ENCODE measurements around the gene NLRC5.
"Not testable (repeated sequence)": the region's sequence is repeated elsewhere in the genome, so short reads cannot be mapped to it uniquely, and the experiment has no call there.

Gene NLRC5

DNA sequence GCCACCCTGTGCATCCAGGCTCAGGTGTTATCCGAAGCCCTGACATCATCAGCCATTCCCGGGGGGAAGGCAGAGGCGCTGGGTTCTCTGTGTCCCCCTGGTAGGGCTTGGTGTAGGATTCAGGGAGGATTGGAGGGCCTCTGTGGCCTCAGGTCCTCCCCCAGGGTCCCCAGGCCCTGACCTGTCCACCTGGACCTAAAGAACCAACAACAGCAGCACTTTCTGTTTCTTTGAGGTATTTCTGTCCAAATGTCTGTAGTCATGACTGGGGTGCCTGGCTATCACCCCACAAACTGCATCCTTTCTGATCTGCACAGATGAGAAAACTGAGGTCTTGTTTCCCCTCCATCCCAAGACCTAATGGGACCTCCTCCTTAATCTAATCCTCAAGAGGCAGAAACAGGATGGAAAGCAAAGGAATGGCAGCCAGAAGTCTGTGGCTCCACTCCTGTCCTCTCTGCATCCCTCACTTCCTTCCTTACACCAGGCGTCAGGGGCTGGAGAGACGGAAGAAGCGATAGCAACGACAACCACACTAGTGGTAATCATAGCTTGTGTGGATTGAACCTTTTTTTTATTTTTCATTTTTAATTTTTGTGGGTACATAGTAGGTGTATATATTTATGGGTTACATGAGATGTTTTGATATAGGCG lies 11.8 kb downstream of the NLRC5 start:
- DNase-seq (ENCODE audit: low read depth in 2 of 2) = no peak

DNA sequence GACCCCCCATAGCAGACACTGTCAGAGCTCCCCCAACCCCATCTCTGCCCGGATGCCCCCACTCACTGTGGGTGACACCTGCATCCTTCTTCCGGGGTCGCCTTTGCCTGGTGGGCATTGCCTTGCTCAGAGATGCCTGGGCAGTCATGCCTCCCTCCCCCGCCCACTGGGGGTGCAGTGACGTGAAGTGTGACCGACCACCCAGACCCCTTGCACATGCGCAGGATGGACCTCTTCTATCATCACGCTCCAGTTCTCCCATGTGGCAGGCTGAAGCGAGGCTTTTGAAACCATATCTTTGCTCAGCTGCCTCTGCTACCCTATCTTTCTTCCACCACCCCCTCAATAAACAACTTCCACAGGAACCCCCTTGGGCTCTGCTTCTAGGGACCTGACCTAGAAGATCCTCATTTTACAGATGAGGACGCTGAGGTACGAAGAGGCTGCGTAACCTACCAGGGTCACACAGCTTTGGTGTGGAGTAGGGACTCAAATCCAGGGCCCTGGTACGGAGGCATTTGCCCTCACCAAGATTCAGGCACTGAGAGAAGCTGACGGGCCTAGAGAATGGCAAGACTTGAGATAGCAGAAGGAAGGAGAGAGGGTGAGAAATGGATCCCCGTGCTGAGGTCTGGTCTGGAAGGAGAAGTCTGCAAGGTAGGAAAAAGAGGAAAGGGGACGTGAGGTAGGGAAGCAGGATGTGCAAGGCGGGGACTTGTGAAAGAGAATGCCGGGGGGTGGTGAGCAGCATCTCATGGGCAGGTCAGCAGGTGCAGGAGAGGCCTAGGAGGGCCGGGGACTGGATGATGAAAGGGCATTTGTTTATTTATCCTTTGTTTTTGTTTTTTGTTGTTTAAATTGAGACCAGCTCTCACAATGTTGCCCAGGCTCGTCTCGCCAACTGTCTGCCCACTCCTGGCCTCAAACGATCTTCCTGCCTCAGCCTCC lies 14.4 kb downstream of the NLRC5 start:
- DNase-seq (ENCODE audit: low read depth in 2 of 2) = no peak

DNA sequence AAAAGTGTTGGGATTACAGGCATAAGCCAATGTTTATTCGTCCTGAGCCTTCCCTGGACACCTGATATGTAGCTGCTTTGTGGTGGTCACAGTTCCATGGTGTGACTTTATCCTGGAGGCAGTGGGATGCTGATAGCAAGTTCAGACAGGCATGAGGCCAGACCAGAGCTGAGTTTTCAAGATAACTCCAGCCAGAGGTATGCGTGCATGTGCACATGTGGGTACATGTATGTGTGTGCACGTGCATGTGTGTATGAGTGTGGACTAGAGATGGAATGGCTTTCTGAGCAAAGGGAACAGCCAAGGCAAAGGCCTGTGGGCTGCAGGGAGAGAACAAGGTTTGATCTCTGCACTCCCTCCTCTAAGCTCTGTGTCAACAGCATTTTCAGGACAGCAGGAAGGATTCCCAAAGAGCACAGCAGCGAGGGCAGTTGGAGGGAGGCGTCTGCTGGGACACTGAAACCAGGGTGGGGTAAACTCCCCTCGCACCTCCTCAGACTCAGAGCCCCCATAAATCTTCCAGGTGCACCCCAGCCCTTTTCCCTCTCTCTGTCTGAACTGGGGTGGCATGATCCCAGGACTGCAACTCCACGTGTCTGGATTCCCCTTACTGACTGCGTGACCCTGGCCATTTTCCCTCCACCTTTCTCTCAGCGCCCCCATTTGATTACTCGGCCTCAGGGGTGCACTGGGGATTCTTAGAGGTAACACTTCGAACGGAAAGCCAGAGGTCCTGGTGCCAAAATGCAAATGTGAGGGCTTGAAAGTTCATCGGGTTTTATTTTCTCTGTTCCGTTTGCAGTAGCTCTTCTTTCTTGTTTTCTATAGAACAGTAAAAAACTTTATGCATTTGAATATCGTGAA lies 15.3 kb downstream of the NLRC5 start:
- no peak for DNase-seq (ENCODE audit: low read depth in 2 of 2)

DNA sequence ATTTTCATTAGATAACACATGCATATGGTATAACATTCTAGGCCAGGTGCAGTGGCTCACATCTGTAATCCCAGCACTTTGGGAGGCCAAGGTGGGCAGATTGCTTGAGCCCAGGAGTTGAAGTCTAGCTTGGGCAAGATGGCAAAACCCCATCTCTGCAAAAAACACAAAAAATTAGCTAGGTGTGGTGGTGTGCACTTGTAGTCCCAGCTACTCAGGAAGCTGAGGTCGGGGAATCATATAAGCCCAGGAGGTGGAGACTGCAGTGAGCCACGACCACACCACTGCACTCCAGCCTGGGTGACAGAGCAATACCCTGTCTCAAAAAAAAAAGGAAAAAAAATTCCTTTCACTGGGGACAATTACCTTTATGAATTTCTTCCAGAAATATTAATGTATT lies 16.2 kb downstream of the NLRC5 start:
- not testable (repeated sequence) for DNase-seq (ENCODE audit: low read depth in 2 of 2)

DNA sequence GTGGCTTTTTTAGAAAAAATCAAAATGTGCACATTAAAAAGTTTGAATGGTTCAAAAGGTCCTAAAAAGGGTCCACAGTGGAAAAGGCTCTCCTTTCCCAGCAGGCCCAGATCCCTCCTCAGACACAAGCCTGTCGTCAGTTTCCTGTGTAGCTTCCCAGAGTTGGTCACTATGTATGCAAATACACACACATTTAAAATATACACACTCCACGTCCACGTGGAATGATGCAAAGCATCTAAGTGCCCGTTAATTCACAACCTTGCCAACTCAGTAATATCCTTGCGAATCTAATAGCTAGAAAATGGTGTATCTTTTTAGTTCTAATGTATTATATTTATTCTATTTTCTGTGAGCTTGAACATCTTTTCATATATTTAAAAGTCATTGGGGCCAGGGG lies 17.7 kb downstream of the NLRC5 start:
- no peak for DNase-seq (ENCODE audit: low read depth in 2 of 2)

DNA sequence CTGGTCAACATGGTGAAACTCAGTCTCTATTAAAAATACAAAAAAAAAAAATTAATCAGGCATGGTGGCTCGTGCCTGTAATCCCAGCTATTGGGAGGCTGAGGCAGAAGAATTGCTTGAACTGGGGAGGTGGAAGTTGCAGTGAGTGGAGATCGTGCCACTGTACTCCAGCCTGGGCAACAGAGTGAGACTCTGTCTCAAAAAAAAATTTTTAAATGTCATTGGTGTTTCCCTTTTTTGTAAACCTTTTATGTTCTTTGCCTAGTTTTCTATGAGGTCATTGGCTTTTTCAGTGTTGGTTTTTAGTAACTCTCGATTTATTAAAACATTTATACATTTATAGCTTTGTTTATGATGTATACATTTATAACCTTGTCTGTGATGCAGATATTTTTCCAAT lies 18.2 kb downstream of the NLRC5 start:
- no peak for DNase-seq (ENCODE audit: low read depth in 2 of 2)

DNA sequence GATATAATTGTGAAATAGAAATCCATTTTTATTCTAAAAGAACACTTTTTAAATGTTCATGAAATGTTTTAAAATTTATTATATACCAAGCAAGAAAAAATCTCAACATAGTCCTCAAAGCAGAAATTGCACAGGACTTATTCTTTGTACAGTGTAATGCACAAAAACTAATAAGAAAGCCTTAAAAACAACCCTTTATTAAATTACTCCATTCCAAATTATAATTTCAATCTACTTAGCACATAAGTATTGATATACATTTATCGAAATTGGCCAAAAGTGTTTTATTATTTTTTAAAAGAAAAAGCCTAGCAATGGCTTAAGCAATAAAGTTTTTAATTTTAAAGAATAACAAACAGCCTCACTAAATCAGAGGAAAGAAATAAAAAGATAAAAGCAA lies 19.1 kb downstream of the NLRC5 start:
- DNase-seq (ENCODE audit: low read depth in 2 of 2) = no peak

DNA sequence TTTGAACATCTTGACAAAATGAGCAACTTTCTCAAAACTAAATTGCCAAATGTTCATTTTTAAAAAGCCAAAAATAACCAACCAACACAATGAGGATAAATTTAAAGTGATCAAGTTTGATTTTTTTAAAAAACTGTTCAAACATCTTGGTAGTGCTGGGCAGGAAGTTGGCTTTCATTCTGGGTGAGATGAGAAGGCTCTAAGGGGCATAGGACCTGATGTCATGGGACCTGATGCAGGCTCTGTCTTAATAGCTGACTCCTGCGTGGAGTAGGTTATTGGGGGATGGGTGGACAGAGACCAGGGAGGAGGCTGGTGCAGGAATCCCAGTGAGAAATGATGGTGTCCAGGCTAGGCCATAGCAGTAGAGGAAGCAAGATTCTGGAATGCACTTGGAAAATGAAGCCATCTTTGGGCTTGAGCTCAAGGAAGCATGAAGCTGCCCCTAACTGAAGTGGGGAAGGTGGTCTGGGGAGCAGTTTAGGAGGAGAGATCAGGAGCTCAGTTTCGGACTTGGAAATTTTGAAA lies 20.4 kb downstream of the NLRC5 start:
- no peak for DNase-seq (ENCODE audit: low read depth in 2 of 2)

DNA sequence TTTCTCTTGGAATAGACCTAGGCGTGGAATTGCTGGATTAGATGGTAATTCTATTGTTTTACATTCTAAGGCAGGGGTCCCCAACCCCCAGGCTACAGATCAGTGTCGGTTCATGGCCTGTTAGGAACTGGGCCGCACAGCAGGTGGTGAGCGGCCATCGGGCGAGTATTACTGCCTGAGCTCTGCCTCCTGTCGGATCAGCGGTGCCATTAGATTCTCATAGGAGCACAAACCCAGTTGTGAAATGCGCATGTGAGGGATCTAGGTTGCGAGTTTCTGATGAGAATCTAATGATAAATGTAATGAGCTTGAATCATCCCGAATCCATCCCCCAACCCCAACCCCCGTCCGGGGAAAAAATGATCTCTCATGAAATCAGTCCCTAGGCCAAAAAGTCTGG lies 23.0 kb downstream of the NLRC5 start:
- DNase-seq (ENCODE audit: low read depth in 2 of 2) = no peak

DNA sequence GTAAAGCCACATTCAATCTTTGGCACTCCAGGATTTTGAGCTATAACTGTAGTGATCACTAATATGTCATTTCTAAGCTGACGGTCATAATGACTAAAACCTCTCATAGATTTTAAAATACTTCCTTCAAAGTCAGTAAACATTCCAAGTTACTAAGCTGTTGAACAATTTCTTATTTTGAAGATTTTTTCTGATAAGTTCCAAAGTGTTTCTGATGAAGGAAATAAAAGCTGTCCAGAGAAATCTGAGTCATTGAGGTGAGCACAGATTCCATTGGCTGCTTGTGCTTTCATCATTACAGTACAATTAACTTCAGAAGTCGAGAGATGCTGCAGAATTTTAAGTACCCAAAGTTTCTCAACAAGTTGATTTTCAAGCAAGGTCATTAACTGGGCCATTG lies 23.9 kb downstream of the NLRC5 start:
- DNase-seq (ENCODE audit: low read depth in 2 of 2) = no peak

DNA sequence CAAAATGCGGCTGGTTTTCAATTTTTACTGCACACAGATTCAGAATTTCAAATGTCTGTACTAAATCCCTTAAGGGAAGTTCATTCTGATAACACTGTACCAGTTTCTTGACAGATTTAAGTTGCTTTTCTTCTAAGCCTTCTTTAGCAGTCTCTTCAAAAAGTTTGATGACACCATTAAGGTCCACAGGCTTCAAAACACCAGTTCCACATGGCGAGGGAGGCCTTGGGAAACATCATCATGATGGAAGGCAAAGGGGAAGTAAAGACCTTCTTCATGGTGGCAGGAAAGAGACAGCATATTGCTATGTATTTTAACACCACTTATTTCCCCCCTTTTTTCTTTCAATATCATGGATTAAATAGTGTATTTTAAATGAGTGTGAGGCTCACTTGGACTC lies 24.5 kb downstream of the NLRC5 start:
- no peak for DNase-seq (ENCODE audit: low read depth in 2 of 2)

DNA sequence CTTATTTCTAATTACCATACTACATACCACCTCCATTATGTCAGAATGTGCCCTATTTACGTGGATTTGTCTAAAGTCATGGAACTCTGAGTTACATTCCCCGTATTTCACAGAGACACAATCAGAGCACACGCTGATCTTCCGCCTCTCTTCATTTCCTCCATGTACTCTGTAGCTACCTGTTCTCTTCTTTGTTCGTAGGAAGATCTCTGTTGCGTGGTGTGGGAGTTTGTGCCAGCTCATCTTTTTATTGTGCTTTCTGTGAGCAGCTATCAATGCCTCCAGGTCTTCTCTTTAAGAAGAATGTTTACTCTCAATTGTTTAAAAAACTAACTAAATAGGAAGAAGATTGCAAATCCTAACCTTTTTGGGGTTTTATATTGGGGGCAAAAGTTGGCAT lies 26.9 kb downstream of the NLRC5 start:
- DNase-seq (ENCODE audit: low read depth in 2 of 2) = no peak

DNA sequence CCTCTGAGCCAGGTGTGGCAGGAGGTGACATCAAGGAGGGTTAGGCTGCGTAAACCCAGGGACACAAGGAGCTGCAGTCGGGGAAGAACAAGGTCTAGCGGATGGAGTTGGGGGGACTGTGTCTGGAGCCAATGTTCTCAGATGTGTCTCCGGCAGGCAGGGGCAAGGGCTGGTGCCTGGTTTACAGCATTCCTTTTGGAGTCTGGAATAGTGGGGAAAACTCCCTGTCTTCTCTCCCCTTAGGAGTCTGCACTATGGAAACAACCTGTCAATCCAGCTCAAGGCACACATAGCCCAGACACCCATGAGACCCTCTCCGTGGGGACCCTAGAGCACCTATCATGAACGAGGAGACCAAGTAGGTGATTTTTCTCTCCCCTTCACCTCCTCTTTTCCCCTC lies 27.5 kb downstream of the NLRC5 start:
- DNase-seq (ENCODE audit: low read depth in 2 of 2) = no peak

DNA sequence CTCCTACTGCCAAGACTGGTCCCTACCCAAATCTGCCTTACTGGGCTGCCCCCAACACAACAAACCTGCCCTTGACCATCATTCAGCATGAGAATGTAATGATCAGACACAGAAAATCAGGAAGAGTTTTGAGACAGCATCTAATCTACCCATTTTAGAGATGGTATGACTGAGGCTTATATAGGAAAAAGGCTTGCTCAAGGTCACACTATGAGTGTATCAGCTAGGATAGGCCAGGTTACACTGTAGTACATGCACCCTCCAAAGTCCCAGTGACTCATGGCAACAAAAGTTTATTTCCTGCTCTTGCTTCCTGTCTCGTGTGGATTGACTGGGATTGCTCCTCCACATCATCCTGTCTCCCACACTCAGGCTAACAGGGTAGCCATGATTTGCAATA lies 27.9 kb downstream of the NLRC5 start:
- DNase-seq (ENCODE audit: low read depth in 2 of 2) = no peak

DNA sequence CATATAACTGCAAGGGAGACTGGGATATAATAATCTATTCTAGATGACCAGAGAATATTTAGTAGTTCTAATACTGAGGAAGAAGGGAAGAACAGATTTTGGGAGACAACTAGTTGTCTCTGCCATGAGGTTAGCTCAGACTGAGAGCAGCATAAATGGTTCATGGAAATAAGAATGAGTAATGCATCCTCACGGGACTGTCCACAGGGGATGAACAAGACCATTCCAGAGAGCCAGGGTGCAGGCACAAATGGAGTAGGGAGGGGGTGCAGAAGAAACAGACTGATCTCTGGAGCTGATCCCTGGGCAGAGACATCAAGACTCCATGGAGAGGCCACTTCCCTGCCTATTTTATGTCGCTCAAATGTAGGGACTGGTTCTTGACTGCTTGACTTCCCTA lies 30.4 kb downstream of the NLRC5 start:
- DNase-seq (ENCODE audit: low read depth in 2 of 2) = no peak

DNA sequence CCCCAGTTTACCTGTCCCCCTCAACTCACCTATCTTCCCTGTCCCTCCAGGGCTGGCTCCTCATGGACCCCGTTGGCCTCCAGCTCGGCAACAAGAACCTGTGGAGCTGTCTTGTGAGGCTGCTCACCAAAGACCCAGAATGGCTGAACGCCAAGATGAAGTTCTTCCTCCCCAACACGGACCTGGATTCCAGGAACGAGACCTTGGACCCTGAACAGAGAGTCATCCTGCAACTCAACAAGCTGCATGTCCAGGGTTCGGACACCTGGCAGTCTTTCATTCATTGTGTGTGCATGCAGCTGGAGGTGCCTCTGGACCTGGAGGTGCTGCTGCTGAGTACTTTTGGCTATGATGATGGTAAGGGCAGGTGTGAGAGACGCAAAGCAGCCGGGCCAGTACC lies 31.3 kb downstream of the NLRC5 start:
- no peak for DNase-seq (ENCODE audit: low read depth in 2 of 2)

DNA sequence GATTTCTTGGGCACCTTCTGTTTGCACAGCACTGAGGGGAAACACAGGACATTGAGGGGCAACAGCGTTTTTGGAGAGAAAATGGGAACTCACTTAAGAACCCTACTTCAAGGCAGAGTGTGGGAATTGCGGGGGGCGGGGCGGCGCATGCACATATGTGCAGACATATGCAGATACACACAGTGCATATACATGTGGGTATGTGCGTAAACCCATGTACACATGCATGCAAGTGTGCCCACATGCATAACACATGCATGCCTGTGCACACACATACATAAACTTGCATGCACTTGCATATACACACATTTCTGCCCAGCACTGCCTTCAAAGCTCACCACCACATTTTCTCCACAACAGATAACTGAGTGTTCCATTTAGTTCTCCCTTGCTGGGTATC lies 32.4 kb downstream of the NLRC5 start:
- no peak for DNase-seq (ENCODE audit: low read depth in 2 of 2)

DNA sequence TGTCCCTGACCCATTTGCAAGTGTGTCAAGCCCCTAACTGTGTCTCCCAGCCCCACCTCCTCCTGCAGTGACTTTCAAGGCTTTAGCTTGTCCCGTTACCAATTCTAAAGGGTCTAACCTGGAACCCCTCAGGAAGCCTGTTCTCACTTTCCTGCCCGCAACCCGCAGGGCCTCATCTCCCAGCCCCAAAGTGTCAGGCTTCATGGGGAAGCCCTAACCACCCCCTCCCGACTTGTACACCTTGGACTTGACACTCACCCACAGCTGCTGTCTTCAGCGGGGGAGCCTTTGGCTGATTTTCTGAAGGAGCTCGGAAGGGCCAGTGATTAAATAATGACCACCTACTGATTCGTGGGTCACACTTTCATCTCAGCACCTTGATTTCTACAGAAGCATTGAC lies 33.1 kb downstream of the NLRC5 start:
- DNase-seq (ENCODE audit: low read depth in 2 of 2) = no peak

DNA sequence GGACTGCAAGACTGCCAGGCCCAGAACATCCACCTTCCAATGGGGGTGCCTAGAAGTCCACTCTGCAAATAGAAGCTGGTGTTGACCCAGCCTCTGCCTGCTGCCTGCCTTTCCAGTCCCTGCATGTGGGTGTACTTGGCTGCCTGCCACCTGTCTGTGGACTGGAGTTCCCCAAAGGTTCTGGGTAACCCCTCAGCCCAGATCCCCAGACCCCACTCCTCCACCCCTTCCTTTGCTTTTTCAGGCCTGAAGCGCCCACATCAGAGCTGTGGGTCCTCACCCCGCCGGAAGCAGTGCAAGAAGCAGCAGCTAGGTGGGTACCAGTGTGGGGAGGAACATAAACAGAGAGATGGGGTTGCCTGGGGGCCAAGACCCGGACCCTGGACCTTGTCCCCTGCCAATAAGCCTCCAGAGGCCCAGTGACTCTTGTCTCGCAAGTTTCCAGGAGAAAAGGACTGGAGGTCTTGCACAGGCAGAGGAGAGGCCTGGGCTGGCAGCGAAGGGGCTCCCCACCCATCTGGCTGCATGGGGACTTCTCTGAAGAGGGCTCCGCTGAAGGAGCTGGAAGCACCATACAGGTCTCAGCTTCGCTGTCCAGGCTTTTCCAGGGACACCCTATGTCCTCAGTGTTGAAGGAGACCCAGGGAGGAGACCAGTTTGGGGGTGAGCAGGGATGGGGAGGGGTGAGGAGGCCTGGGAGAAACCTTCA lies 34.3 kb downstream of the NLRC5 start:
- DNase-seq (ENCODE audit: low read depth in 2 of 2) = no peak

DNA sequence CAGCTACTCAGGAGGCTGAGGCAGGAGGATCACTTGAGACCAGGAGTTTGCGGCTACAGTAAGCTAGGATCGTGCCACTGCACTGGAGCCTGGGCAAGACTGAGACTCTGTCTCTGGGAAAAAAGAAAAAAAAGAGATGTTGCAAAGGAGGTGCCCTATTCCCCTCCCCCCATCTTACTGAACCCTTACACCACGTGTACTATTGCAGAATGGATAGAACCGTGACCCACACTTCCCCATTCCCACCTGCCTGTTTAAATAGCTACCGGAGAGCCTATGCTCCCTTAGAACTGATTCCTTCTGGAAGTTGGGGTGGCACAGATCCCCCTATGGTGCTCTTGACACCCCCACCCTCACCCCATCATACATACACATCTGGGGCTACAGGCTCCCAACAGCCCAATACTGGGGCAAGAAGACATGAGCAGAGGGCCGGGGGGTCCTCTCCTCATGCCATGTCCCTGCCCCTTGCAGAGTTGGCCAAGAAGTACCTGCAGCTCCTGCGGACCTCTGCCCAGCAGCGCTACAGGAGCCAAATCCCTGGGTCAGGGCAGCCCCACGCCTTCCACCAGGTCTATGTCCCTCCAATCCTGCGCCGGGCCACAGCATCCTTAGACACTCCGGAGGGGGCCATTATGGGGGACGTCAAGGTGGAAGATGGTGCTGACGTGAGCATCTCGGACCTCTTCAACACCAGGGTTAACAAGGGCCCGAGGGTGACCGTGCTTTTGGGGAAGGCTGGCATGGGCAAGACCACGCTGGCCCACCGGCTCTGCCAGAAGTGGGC lies 35.7 kb downstream of the NLRC5 start:
- DNase-seq (ENCODE audit: low read depth in 2 of 2) = no peak

Data from stimulated activated CD4-positive, alpha-beta T cell treated with anti-CD3 and anti-CD28 coated beads, Interleukin-15, amount 100 ng/mL, for 48 hours (primary cell).